ENCODE results near the gene GDA. TPM values are rescaled to one million over a fixed set of nuclear protein-coding genes. Genes with fewer than 3 reads are reported as not detected.

Gene GDA
- total RNA-seq, 1 experiment from 2014 or later, result 5.0 TPM

GRCh38 chr9:72210522-72210921 lies 61.3 kb downstream of the GDA start:
- BruUV-seq (replicated peaks), result no TSS peak
- no peaks in the 10 kb centered on the region for H3K9me3 ChIP-seq (ENCODE audit: control insufficient read depth, insufficient read depth, low read depth, low read length)
- no peak overlapping the region for H3K4me3 ChIP-seq (ENCODE audit: low read depth in 2 of 2, low read length in 2 of 2)
- in situ Hi-C loops (cut with HindIII; ENCODE audit: low pct_unique_long_range_greater_than_20kb, low sequenced_read_pairs) (no loop called here), intact Hi-C loops (cut with micrococcal nuclease; ENCODE audit: unreplicated experiment) (no loop called here)
- H3K27ac ChIP-seq (ENCODE audit: low read length), result no peak overlapping the region
- POLR2A ChIA-PET, result no interaction called here
- ATAC-seq, result no peak
- TF ChIP-seq REST (IDR thresholded peaks at IDR 0.05; ENCODE audit: insufficient read depth in 1 of 2, low read depth in 2 of 2, low read length in 1 of 2) (no peak), POLR2AphosphoS5 (IDR thresholded peaks at IDR 0.05; ENCODE audit: low read depth, low read length) (no peak)
- CTCF ChIA-PET, result no interaction called here
- no peaks in the 10 kb centered on the region for H3K4me1 ChIP-seq (ENCODE audit: control insufficient read depth, insufficient read depth, low read length)
- no peak for DNase-seq (ENCODE audit: low read depth, low spot score)
- H3K36me3 ChIP-seq (ENCODE audit: control insufficient read depth, insufficient read depth, low read length), result no peaks in the 10 kb centered on the region
- H3K27me3 ChIP-seq (ENCODE audit: control insufficient read depth, insufficient read depth, low read length), result no peaks in the 10 kb centered on the region

- BruUV-seq (replicated peaks), result no TSS peak
- Histone ChIP-seq H3K27me3 (ENCODE audit: control insufficient read depth, insufficient read depth, low read length) (no peaks in the 10 kb centered on the region), H3K4me1 (ENCODE audit: control insufficient read depth, insufficient read depth, low read length) (no peaks in the 10 kb centered on the region), H3K36me3 (ENCODE audit: control insufficient read depth, insufficient read depth, low read length) (no peaks in the 10 kb centered on the region), H3K4me3 (ENCODE audit: low read depth in 2 of 2, low read length in 2 of 2) (no peak overlapping the region), H3K9me3 (ENCODE audit: control insufficient read depth, insufficient read depth, low read depth, low read length) (no peaks in the 10 kb centered on the region), H3K27ac (ENCODE audit: low read length) (no peak overlapping the region)
- POLR2A ChIA-PET, result no interaction called here
- TF ChIP-seq REST (IDR thresholded peaks at IDR 0.05; ENCODE audit: insufficient read depth in 1 of 2, low read depth in 2 of 2, low read length in 1 of 2) (no peak), POLR2AphosphoS5 (IDR thresholded peaks at IDR 0.05; ENCODE audit: low read depth, low read length) (no peak), SIN3A (IDR thresholded peaks at IDR 0.05; ENCODE audit: borderline replicate concordance, insufficient read depth, low read depth, low read length) (no peak), TCF7L2 (IDR thresholded peaks at IDR 0.05; ENCODE audit: low read depth, low read length) (no peak), CTCF (IDR thresholded peaks at IDR 0.05) (no peak)
- DNase-seq (ENCODE audit: low read depth, low spot score), result no peak
- intact Hi-C loops (cut with micrococcal nuclease; ENCODE audit: unreplicated experiment), result no loop called here
- CTCF ChIA-PET, result no interaction called here
- in situ Hi-C loops (cut with HindIII; ENCODE audit: low pct_unique_long_range_greater_than_20kb, low sequenced_read_pairs), result no loop called here
- no peak for ATAC-seq
Observed at GRCh38 chr9:72211047-72211446, 61.8 kb downstream of the GDA start.
